ENCODE data around the gene POLR2B.
"Not testable (repeated sequence)": the region's sequence is repeated elsewhere in the genome, so short reads cannot be mapped to it uniquely, and the experiment has no call there.

The POLR2B gene

GRCh38 chr4:57059890-57060716 lies 81.4 kb downstream of the POLR2B start:
- no peak for DNase-seq

DNA sequence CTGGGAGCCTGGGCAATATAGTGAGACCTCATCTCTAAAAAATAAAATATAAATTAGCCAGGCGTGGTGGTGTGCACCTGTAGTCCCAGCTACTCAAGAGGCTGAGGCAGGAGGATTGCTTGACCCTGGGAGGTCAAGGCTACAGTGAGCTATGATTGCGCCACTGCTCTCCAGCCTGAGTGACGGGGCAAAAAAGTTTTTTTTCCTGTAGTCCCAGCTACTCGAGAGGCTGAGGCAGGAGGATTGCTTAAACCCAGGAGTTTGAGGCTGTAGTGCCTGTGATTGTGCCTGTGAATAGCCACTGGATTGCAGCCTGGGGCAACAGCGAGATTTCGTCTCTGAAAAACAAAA lies 82.0 kb downstream of the POLR2B start:
- not testable (repeated sequence) for DNase-seq

GRCh38 chr4:57061395-57061794 lies 82.7 kb downstream of the POLR2B start:
- no peak for DNase-seq

DNA sequence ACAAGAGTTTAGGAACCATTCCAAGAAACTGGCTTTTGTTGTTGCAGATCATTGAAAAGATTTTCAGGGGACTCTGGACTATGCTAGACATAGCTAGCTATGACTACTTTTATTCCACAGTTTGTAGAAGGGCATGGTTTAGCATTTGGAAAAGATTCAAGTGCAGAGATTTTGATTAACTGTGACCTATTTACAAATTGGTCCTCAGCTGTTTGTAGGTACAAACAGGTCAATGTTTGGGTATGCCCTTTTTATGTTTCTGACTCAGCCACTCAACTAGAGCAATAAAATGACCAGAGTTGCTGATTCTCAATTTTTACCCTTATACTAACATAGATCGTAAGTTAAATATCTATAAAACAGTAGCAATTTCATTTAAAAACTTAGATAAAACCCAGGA lies 84.8 kb downstream of the POLR2B start:
- no peak for DNase-seq

DNA sequence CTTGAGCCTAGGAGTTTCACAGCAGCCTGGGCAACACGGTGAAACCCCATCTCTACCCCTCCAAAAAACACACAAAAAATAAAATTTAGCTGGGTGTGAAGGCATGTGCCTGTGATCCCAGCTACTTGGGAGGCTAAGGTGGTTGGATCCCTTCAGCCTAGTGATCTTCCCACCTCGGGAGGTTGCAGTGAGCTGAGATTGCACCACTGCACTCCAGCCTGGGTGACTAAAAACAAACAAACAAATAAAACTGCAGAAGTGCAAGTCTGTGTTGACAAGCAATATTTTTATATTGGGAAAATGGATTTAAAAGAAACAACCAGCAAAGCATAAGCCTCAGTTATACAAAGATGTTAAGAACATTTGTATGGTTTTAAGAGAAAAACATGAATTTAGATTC lies 85.4 kb downstream of the POLR2B start:
- DNase-seq = no peak

- DNase-seq = peak; percentile 81
Observed at GRCh38 chr4:57064811-57065711, 86.4 kb downstream of the POLR2B start.

GRCh38 chr4:57065730-57066482 lies 87.2 kb downstream of the POLR2B start:
- DNase-seq = no peak

DNA sequence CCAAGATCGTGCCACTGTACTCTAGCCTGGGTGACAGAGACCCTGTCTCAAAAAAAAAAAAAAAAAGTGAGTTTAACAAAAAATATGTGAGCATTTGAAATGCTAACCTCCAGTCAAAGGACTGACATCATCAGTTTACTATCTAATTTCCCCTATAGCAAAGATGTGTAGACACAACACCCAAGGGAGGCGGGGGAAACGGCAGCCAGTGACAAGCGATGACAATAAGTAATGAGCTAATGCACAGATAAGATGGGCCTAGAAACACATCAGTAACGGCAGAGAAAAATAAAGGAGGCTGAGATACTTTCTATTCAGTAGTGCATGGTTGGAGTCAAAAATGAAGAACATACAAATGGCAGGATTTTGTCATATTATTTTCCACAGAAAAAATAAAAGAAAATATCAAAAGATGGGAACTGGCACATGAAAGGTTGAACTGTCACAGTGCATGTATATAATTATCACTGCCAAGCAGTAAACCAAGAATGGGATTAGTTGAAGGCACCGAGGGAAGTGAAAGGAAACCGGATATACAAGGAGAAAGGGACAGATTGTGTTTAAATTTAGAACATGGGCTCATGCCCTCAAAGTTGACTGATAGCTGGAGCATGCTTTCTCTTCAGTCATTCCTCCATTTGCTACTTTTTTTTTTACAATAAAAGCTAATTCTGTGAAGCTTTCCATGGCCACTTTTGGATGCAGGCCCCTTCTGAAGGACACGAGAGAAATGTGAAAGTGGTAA lies 89.7 kb downstream of the POLR2B start:
- no peak for DNase-seq

DNA sequence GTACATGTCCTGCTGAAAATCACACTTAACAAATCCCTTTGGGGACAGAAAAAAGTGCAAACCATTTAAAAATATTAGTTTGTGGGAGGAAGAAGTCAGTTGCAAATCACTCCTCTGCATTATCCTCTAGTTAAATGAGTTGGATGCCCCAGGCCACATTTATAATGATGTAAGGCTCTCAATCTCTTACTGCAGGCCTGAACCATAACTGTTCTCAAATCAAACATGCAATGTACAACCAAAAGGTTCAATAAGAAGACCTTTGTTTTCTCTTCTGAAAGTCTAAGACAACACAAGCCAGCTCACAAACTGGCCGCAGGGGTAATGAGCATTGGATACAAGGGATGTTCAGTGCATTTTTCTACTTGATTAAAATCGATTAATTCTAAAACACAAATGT lies 91.8 kb downstream of the POLR2B start:
- DNase-seq = no peak

GRCh38 chr4:57071326-57071725 lies 92.6 kb downstream of the POLR2B start:
- no peak for DNase-seq

- no peak for DNase-seq
Observed at GRCh38 chr4:57073559-57073958, 94.9 kb downstream of the POLR2B start.

- peak; percentile 77 for DNase-seq
Observed at GRCh38 chr4:57074744-57075143, 96.0 kb downstream of the POLR2B start.

DNA sequence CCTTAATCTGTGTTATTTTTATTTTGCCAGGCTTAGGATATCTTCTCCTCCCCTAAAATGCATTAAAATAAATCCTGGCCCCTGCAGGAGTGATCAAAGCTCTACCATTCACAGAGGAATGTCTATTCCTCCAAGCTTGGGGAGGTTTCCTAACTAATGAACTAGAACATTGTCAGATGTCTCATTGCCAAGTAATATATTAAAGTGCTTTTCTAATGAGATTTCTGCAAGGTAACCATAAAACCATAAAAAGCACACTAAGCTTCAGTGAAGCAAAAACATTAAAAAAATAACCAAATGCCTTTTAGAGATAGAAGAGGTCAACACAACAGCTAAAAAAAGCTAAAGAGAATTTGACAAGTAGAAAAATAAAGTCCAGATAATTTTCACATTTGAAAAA lies 96.7 kb downstream of the POLR2B start:
- peak; percentile 88 for DNase-seq

- DNase-seq = no peak
Observed at GRCh38 chr4:57076646-57077045, 98.0 kb downstream of the POLR2B start.

DNA sequence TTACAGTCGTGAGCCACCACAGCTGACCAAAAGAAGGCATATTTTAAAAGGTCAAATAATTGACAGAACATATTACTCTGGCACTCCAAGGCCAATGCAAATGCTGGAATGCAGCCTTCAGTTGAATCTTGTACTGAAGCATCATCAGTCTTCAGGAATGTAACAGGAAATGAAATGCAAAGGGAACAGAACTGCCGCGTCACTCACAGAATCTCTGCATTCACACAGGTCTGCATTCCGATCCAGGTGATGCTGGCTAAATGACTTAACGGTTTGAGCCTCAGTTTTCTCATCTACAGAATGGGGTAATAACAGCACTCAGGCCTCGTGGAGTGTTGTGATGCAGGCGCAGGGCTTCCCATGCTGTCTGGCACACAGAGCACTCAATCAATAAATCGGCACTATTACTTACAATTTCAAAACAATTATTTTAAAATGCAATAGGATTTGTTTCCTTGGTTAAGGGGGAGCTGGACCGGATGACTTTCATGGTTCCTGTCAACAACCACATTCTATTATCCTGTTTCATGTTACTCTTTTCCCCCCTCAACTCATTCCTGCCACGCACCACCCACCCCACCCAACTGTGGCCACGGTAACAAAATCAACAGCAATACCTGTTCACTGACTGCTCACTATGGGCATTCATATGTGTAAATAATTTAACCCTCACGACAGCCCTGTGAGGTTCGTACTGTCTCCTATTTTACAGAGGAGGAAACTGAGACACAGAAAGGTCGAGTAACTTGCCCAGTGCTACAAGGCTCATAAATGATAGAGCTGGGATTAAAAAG lies 99.1 kb downstream of the POLR2B start:
- peak; percentile 90 for DNase-seq

- DNase-seq = peak; percentile 92
Observed at GRCh38 chr4:57078685-57079521, 100.2 kb downstream of the POLR2B start.

Measured in kidney glomerular epithelial cell (primary cell).